ENCODE data around the gene ELK4. TPM values are rescaled to one million over a fixed set of nuclear protein-coding genes. Genes with fewer than 3 reads are reported as not detected.
A peak's percentile ranks its signal among the peaks of the same experiment; 100 is the strongest.

The ELK4 gene
- total and polyA plus RNA-seq, 2 of the 4 experiments (the other 2 are of a cell fraction) = 4.6 to 11.3 TPM

GRCh38 chr1:205587581-205587980 is 44.2 kb downstream of the ELK4 start:
- Histone ChIP-seq H2AK9ac (replicated peaks; ENCODE audit: low read depth, low read length, poor library complexity) (peak overlapping the region; percentile 5), H4K91ac (ENCODE audit: insufficient read depth, low read depth, low read length) (peak overlapping the region; percentile 61; the same call in 1 of the 2 replicates), H2AK5ac (ENCODE audit: low read depth, low read length) (no peak overlapping the region; the same call in 1 of the 2 replicates), H3K4me1 (ENCODE audit: control insufficient read depth, insufficient read depth, low read length) (peaks cover 4% of the 10 kb centered on the region), H3K36me3 (ENCODE audit: control insufficient read depth, insufficient read depth, low read length) (no peaks in the 10 kb centered on the region), H3K23ac (ENCODE audit: low read depth, low read length) (0 out of 2 replicates have a peak overlapping the region, but pooled peaks have one; percentile 15), H4K20me1 (ENCODE audit: insufficient read depth, low read length) (no peaks in the 10 kb centered on the region), H3K27ac (ENCODE audit: insufficient read depth, low read length) (no peak overlapping the region), H3K9me1 (ENCODE audit: insufficient read depth, low read length) (0 out of 2 replicates have a peak, but pooled peaks cover under 1% of the 10 kb centered on the region), H3K4me2 (ENCODE audit: low read depth, low read length) (no peak overlapping the region), H3K56ac (ENCODE audit: extremely low read depth, insufficient read depth, low read length) (no peak overlapping the region), H4K8ac (ENCODE audit: low read depth in 2 of 2, low read length in 2 of 2) (no peak overlapping the region), H3K79me1 (ENCODE audit: low read depth in 1 of 2, low read length in 2 of 2) (no peaks in the 10 kb centered on the region), H2BK15ac (ENCODE audit: low read depth, low read length) (no peak overlapping the region), H3K4me3 (ENCODE audit: insufficient read depth, low read depth, low read length) (no peak overlapping the region), H3K18ac (ENCODE audit: low read depth, low read length) (no peak overlapping the region), H2AFZ (replicated peaks; ENCODE audit: low read length, poor library complexity) (peak overlapping the region; percentile 5), H3K14ac (replicated peaks; ENCODE audit: low read depth, low read length) (no peak overlapping the region), H2BK5ac (ENCODE audit: low read depth, low read length, poor library complexity, severe bottlenecking) (no peak overlapping the region), H2BK20ac (ENCODE audit: low read depth, low read length) (no peak overlapping the region), H3K9ac (ENCODE audit: low read depth, low read length) (no peak overlapping the region), H3K4ac (ENCODE audit: low read depth, low read length) (peak overlapping the region; percentile 25; the same call in 1 of the 2 replicates), H3K27me3 (ENCODE audit: control insufficient read depth, insufficient read depth, low read length) (peaks cover 7% of the 10 kb centered on the region; the same call in 1 of the 2 replicates), H4K5ac (ENCODE audit: low read depth, low read length) (no peak overlapping the region), H3K9me3 (ENCODE audit: control insufficient read depth, insufficient read depth, low read length) (no peaks in the 10 kb centered on the region), H2BK120ac (ENCODE audit: low read depth, low read length) (peak overlapping the region; percentile 19; the same call in 1 of the 2 replicates)
- no peak for TF ChIP-seq FOS (IDR thresholded peaks at IDR 0.05; ENCODE audit: low read depth, low read length)
- no peak for TF ChIP-seq RFX5 (IDR thresholded peaks at IDR 0.05; ENCODE audit: low read depth, low read length)
- TF ChIP-seq CHD1 (IDR thresholded peaks at IDR 0.05; ENCODE audit: low read depth, low read length) = no peak
- TF ChIP-seq MAFK (IDR thresholded peaks at IDR 0.05; ENCODE audit: low read depth, low read length) = no peak
- TF ChIP-seq CTCF (conservative IDR thresholded peaks at IDR 0.05; ENCODE audit: low read depth, low read length) = no peak
- TF ChIP-seq USF2 (IDR thresholded peaks at IDR 0.05; ENCODE audit: low read depth, low read length) = no peak
- no peak for TF ChIP-seq SMC3 (IDR thresholded peaks at IDR 0.05; ENCODE audit: low read depth, low read length)
- no peak for TF ChIP-seq ELK1 (IDR thresholded peaks at IDR 0.05; ENCODE audit: borderline replicate concordance, low read depth, low read length)
- no peak for TF ChIP-seq NFE2L2 (IDR thresholded peaks at IDR 0.05; ENCODE audit: low read depth, low read length)
- TF ChIP-seq POLR2A (IDR thresholded peaks at IDR 0.05; ENCODE audit: low read depth, low read length) = no peak
- TF ChIP-seq MXI1 (IDR thresholded peaks at IDR 0.05; ENCODE audit: borderline replicate concordance, low read depth, low read length) = no peak
- no peak for TF ChIP-seq RCOR1 (IDR thresholded peaks at IDR 0.05; ENCODE audit: insufficient replicate concordance, low read length)
- no peak for TF ChIP-seq BHLHE40 (IDR thresholded peaks at IDR 0.05; ENCODE audit: low read depth, low read length)
- TF ChIP-seq RAD21 (IDR thresholded peaks at IDR 0.05; ENCODE audit: low read length) = no peak
- no peak for TF ChIP-seq CEBPB (IDR thresholded peaks at IDR 0.05; ENCODE audit: low read depth, low read length)
- no peak for TF ChIP-seq MAZ (IDR thresholded peaks at IDR 0.05; ENCODE audit: borderline replicate concordance, low read depth, low read length)
- WGBS, 2 experiments (ENCODE audit: extremely low coverage in 2 of 2, insufficient read length in 1 of 2) = no CpG with 5 or more reads among the region's 4 CpGs
- ATAC-seq (ENCODE audit: low read depth) (no peak), DNase-seq (no peak)
- in situ Hi-C loops (cut with MboI; ENCODE audit: low sequenced_read_pairs) (no loop called here), intact Hi-C loops (cut with micrococcal nuclease) (no loop called here), dilution Hi-C loops (cut with HindIII; ENCODE audit: low sequenced_read_pairs, unreplicated experiment) (no loop called here)
- POLR2A ChIA-PET (ENCODE audit: unreplicated experiment) = no interaction called here
- BruUV-seq (replicated peaks) = no TSS peak
- CTCF ChIA-PET = interaction anchor here (1.0 to 7.6 kb wide), 5 partner anchors 9 to 124 kb away, joined by 3 to 156 read pairs (median 6); no protein-coding TSS in a partner anchor
